HG03103 (cell line): ENCODE data around the gene KIF14.
"Not testable (repeated sequence)": the region's sequence is repeated elsewhere in the genome, so short reads cannot be mapped to it uniquely, and the experiment has no call there.

Experiments
- ATAC-seq: cut with Tn5 transposase; IDR thresholded peaks from one replicate; pipeline ENCODE4 v1.9.1; 2021; ENCODE audit warnings: low read depth; ENCODE audit not compliant: unreplicated experiment

Gene KIF14

DNA sequence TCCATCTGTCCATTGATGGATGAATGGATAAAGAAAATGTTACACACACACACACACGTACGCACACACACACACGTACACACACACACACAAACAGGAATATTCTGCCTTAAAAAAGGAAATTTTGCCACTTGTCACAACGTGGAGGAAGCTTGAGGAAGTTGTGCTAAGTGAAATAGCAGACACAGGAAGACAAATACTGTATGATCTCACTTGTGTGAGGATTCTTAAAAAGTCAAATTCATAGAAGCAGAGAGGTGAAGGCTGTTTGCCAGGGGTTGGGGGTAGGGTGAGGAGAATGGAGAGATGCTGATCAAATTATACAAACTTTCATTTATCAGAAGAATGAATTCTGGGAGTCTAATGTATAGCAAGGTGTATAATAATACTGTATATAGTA lies 73.2 kb downstream of the KIF14 start:
- ATAC-seq, result no peak

DNA sequence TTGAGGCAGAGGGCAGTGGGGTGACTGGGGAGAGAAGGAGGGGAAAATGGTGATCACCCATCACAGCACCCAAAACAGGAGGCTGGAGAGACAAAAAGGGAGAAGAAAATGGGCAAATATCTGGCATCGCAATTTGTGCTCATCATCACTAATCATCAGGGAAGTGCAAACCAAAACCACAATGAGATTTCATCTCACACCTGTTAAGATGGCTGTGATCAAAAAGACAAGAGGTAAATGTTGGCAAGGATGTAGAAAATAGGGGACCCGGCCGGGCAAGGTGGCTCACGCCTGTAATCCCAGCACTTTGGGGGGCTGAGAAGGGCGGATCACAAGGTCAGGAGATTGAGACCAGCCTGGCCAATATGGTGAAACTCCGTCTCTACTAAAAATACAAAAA lies 74.0 kb downstream of the KIF14 start:
- ATAC-seq, result no peak

DNA sequence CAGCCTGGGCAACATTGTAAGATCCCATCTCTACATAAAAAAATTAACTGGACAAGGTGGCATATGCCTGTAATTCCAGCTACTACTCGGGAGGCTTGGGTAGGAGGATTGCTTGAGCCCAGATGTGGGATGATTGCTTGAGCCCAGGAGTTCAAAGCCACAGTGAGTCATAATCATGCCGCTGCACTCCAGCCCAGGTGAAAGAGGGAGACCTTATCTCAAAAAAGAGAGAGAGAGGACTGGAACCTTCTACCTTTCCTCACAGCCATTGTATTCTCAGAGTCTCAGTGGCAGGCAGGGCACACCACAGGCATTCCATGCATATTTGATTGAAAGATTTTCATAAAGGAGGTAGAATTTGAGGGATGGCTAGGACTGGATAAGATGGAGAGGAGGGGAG lies 78.4 kb downstream of the KIF14 start:
- ATAC-seq, result no peak

DNA sequence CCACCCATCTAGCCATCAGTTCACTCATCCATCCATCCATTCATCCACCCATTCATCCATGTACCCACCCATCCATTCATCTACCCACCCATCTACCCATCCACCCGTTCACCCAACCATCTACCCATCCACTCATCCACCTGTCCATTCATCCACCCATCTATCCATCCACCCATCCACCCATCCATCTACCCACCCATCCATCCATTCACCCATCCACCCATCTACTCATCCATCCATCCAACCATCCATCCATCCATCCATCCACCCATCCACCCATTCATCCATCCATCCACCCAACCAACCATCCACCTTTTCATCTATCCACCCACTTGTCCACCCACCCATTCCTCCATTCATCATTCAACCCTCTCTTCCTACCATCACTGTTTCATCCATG lies 80.3 kb downstream of the KIF14 start:
- no peak for ATAC-seq

DNA sequence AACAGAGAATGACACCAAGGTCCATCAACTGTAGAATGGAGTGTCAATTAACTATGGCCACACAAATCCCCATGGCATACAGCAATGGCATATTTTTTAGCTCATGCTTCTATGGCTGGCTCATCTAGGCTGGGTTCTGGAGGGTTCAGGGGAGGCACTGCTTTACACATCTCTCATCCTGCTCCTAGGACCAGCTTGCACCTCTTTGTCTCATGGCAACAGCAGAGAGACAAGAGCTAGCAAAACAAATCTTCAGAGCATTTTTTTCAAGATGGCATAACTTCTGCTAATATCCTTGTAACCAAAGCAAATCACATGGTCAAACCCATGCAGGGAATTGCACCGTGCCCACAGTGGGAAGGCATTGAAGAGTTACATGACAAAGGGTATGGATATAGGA lies 82.4 kb downstream of the KIF14 start:
- no peak for ATAC-seq

DNA sequence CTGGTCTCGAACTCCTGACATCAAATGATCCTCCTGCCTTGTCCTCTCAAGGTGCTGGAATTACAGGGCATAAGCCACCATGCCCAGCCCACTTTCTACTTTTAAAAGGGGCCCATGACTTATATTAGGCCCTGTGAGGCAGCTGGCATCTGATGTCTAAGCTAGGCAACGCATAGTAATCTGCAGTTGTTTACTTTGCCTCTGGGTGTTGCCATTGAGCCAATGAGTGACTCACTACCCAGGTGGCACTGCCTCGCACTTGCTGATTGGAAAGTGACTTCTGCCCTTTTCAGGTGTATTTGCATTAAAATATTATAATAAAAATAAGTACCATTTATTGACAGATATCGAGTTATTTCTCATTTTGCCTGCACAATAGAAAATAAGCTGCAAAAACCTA lies 84.9 kb downstream of the KIF14 start:
- no peak for ATAC-seq

DNA sequence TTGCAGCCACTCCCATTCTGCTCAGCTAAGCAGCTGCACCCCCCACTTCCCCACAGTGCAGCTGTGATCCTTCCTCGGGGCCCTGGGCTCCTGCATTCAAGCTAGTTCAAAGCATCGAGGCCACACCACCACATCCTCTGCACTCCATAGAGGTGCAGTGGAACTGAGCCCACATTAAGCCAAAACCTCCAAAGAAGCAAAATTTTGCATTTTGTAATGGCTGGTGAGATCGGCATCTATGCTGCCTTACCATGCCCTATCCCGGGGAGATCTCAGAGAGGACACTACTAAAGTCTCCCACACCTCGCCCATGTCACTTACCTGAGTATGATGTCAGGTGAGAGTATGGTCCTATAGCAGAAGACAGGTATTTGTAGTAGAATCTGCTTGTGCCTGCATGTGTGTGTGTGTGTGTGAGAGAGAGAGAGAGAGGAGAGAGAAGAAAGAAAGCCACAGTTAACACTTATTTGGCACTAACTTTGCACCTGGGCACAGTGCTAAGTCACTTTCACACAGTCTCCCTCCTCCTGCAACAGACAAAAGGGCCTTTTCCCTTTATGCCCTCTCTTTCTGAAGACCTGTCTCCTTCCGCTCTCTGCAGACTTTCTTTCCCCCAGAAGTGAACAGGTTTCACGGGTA lies 89.8 kb downstream of the KIF14 start:
- no peak for ATAC-seq

DNA sequence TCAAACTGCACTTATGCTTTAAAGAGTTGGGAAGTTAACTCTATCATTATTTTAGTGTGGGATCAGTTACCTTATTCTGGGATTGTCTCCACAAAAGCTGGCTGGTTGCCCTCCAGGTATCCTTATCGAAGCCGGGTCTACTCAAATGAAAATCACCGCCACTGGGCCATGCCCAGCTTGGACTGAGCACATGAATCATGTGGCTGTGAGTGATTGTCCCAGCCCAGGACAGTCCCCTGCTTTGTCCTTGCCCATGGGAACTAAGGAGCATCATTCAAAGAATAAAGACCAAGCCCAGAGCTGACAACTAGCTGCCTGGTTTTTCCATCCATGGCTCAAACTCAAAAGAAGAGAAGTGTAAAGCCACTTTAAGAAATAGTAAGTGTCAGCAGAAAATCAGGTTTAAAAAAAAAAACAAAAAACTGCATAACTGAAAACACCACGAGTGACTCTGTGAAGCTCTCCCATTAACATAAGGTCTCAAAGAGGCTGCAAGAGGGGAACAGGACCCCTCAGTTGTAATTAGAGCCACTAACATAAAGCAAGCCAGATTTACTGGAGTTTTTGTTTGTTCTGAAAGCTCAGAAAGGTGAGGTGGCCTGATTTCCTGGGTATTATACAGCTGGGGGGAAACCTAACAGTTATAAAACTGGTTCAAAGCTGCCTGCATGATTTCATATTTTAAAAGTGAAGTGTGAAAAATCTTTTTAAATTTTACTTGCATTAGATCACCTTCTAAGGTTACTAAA lies 91.5 kb downstream of the KIF14 start:
- ATAC-seq, result no peak

DNA sequence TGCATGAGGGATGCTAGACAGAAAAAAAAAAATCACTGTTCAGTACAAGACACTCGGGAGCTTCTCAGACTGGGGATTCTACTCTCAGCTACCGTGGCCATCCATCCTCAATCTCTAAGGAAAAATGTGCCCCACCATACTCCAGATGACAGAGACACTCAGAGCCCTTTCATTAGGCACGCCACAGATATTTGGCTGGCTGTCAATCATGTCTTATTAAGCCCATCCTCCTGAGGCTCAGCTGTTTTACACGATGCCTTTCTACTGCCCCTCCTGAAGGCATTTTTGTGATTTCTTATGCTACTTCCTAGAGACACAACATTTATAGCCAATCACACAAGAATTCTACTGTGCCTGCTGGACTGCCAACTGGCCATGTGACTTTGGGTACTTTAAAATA lies 92.9 kb downstream of the KIF14 start:
- ATAC-seq, result no peak

DNA sequence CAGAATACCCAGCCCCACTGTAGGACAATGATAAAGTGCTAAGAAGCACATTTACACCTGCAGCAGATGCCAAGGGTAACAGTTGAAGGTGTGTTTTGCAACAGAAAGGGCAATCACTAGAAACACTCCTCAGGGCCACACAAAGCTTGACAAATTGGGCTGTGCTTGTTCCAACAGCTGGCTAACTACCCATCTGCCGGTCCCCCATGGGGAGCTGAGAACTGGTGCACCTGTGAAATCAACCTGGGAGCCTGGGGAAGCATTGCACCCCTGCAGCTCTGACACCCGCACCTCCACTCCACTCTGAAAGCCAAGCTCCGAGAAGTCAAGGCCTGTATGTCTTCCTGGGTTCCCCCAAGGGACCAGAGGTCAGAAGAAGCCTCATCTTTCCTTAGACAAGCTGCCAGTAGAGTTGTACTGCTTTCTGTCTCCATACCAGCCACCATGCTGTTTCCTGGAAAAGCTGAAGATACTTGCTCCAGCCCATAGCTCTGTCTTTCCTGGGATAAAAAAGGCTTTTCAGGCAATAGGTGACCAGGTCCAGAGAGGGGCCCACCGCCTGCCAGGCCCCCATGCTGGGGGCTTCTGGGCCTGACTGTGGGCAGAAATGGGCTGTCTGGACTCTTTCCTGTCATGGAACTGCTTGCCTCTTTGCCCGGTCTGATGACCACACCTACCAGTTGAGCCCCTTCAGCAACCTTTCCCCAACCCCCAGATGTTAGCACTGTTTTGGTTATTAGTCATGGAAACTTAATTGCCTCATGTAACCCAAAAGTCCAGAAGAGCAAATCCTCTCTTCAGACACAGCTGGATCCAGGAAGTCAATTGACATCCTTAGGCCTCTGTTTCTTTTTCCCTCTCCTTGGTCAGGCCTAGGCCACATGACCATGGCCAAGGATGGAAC lies 93.6 kb downstream of the KIF14 start:
- ATAC-seq, result no peak

DNA sequence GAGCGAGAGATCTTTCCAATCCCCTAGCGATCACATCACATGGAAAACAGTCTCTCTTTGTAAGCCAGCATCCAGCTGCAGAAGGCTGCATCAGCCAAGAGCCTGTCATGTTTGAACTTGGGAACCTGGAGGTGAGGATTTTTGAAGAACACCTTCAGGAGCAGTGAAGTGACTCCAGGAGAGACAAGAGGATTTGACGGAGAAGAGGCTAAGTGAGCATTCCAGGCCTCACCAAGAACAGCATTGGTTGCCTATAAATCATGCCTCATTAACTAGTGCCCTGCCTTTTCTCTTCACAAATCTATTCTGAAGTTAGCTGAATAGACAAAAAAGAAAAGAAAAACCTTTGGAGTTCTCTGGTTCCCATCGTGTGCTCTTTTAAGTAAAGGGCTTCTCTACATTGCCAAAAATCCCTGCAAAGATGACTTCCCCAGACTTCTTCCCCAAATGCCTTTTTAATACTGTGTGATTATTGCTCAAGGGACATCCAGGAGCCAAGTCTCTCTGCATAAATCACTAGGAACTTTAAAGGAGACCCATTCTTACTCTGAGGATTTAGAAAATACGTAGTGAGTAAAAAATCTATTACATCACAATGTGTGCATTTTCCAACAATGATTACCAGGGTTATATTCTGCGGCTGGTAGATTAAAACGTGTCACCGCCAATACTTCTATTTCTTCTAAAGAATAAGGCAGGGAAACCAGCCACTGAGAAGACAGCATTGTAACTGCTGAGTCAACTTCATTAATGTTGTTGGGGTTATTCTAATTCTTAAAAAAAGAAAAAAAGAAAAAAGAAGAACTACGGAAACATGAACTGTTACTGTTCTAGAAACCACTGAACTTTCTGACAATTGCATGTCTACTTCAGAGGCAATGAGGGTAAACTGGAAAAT lies 95.2 kb downstream of the KIF14 start:
- ATAC-seq, result no peak

DNA sequence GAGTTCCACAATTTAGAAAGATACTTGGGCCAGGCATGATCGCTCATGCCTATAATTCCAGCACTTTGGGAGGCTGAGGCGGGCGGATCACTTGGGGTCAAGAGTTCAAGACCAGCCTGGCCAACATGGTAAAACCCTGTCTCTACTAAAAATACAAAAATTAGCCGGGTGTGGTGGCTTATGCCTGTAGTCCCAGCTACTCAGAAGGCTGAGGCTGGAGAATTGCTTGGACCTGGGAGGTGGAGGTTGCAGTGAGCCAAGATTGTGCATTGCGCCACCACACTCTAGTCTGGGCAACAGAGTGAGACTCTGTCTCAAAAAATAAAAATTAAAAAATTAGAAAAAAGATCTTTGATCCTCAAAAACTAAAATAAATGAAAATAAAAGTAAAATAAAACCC lies 96.0 kb downstream of the KIF14 start:
- ATAC-seq, result not testable (repeated sequence)

DNA sequence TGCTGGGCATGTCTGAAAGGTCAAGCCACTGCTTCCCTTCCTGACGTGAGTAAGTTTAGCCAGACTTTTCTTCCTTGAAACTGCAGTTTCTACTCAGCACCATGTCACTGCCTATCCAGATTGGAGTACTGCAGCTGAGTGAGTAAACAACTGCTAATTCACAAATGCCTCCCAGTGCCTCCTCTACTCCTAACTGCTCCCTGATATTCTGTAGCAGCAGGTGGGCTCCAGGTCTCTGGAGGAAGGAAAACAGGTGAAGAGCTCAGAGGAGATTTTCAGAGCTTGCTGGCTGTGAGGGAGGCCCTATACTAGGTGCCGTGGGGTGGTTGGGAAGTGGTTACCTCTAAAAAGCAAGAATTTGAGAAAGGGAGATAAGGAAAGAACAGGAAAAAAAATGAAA lies 96.5 kb downstream of the KIF14 start:
- no peak for ATAC-seq

DNA sequence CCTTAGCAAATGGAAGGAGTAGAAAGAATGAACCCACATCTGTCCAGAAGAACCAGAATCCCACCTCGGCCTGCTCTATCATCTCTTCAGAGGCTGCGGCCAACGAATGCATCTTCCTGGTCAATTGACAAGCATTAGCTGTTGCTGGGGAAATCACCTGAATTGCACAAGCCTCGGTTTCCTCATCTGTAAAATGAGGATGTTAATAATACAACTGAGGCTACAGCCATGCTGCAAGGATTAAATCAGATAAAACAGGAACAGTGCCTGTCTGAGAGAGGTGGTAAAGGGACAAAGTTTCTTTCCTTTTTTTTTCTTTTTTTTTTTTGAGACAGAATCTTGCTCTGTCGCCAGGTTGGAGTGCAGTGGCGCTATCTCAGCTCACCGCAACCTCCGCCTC lies 99.8 kb downstream of the KIF14 start:
- no peak for ATAC-seq

DNA sequence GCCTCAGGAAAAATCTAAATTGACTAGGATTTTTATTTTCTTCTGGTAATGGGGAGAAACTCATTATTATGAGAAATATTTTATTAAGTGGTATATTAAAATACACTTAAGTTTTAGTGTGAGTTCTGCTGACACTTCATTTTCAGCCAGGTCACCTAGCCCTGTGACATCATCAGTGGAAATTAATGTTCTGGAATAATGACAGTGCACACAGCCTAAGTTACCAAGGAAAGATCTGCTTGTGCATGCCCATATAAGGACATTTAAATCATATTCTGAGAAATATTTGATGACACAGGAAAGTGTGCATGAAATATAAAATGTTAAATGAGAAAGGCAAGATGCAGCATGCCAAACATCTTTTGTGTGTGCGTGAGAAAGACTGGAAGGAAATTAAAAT lies 102.0 kb downstream of the KIF14 start:
- ATAC-seq, result no peak

DNA sequence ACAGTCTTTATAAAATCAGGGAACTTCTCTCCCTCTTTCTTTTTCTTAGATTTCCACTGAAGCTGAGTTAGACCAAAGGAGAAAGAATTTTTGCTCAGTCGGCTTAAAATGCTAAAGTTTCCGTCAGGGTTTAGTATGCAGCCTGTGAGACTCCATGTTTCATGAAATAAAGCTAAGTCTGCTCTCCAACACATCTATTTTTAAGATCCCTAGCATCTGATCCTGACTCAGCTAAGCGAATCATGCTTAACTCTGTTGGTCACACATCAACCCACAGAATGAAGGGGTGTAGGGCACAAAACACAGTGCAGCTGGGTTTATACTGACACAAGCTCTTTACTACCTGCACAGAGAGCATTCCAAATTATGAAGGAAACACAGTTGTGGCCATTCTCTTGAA lies 108.4 kb downstream of the KIF14 start:
- no peak for ATAC-seq

DNA sequence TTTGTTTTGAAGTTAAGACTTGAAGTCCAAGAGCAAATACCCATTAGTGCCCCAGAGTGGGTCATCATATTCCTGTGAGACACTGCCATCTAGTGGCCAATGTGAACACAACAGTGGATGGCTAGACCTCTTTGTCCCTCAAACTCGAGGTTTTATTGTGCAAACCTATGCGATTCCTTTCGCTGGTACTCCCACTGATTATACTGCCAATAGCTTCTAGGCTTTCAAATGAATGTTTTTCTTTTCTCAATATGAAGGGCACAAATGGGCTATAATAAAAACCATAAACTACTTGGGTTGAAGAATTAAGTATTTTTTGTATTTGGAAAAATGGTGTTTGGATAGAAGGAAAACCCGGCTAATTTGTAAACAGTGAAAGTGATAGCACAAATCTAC lies 110.3 kb downstream of the KIF14 start:
- ATAC-seq, result peak; percentile 94

DNA sequence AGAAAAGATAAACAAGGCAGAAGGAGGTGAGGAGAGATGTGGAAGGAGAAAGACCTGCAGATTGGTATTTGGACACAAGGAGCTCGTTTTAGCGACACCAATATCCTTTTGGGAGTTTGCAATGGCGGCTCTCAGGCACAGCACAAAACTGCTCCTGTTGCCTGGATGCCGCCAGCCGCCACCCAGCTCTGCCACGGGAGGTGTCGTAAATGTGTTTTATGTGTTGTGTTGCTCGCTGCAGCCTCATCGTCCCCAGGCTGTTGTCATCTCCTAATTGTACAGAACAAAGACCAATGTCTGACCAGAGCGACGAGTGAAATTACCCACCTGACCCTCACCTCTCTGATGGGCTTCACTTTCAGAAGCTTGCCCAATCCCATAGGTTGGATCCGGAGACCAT lies 114.1 kb downstream of the KIF14 start:
- ATAC-seq, result no peak

DNA sequence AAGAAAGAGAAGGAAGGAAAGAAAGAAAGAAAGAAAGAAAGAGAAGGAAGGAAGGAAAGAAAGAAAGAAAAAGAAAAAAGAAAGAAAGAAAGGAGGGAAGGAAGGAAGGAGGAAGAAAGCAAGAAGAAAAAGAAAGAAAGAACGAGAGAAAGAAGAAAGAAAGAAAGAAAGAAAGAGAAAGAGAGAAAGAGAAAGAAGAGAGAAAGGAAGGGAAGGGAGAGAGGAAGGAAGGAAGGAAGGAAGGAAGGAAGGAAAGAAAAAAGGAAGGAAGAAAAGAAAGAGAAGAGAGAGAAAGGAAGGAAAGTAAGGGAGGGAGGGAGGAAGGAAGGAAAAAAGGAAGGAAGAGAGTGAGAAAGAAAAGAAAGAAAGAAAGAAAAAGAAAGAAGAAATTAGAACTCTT lies 115.3 kb downstream of the KIF14 start:
- ATAC-seq, result no peak
